Prostate gland (tissue), 2 donors: Measurements from ENCODE around the gene ECM1. TPM values are rescaled to one million over a fixed set of nuclear protein-coding genes. Genes with fewer than 3 reads are reported as not detected.
A peak's percentile ranks its signal among the peaks of the same experiment; 100 is the strongest.

ENCODE experiments used
- DNase-seq: peaks from one replicate; pipeline ENCODE4 v3.0.0-alpha.2; 2019; ENCODE audit warnings: low spot score
- H3K27ac ChIP-seq, 2 donors: fragments of 200-600 bp; sonication (generic); 2 replicates each; pipeline ENCODE4 v1.5.1; 2017 to 2019
- H3K27me3 ChIP-seq: fragments of 200-600 bp; sonication (generic); replicated peaks from 2 replicates; pipeline ENCODE4 v1.5.1; 2019; ENCODE audit not compliant: insufficient read depth
- H3K36me3 ChIP-seq, 2 donors: fragments of 200-600 bp; sonication (generic); 1 replicate in 1 of 2; 2 replicates in 1 of 2; pipeline versions ENCODE4 v1.5.1 to v1.8.1; 2017 to 2019
- H3K4me1 ChIP-seq: fragments of 200-600 bp; sonication (generic); replicated peaks from 2 replicates; pipeline ENCODE4 v1.5.1; 2019
- H3K4me3 ChIP-seq, 2 donors: fragments of 200-600 bp; sonication (generic); 2 replicates each; pipeline ENCODE4 v1.5.1; 2017 to 2019
- H3K9me3 ChIP-seq: fragments of 200-600 bp; sonication (generic); 2 replicates; pipeline ENCODE4 v1.5.1; 2017
- POLR2A ChIP-seq: fragments of 450-650 bp; IDR thresholded peaks from one replicate; pipeline ENCODE4 v1.6.1; 2016; ENCODE audit warnings: antibody characterized with exemption, mild to moderate bottlenecking
- POLR2AphosphoS5 ChIP-seq: sonication (generic); formaldehyde crosslinking; IDR thresholded peaks from one replicate; pipeline ENCODE4 v1.6.1; 2017; ENCODE audit warnings: antibody characterized with exemption
- WGBS: methylation state at CpG from one replicate; pipeline ENCODE4 v1.1.5; 2018; 5-methylcytosine and 5-hydroxymethylcytosine counted together
- intact Hi-C: fragments of 100-400 bp; cut with DNase I; formaldehyde crosslinking; loops from one replicate; pipeline ENCODE4 v1.14.2; 2022
- total RNA-seq, 2 donors: library from RNA; depleted of rRNA; stranded (reverse); fragments of >200 nt; gene quantifications; one replicate each; pipeline ENCODE4 v1.1.0, GENCODE V29; 2016
- TF ChIP-seq, protein P1 (sequence below), 4 experiments: fragments of 200-600 bp in 2 of 4; fragments of 450-650 bp in 2 of 4; sonication (generic) in 2 of 4; IDR thresholded peaks; 1 replicate in 3 of 4; 2 replicates in 1 of 4; pipeline ENCODE4 v1.5.1; 2016 to 2019; ENCODE audit warnings: antibody characterized with exemption in 4 of 4, mild to moderate bottlenecking in 2 of 4, moderate library complexity in 2 of 4

Gene ECM1
- total RNA-seq, 2 donors from 2014 or later: 4.7 to 12.3 TPM

DNA sequence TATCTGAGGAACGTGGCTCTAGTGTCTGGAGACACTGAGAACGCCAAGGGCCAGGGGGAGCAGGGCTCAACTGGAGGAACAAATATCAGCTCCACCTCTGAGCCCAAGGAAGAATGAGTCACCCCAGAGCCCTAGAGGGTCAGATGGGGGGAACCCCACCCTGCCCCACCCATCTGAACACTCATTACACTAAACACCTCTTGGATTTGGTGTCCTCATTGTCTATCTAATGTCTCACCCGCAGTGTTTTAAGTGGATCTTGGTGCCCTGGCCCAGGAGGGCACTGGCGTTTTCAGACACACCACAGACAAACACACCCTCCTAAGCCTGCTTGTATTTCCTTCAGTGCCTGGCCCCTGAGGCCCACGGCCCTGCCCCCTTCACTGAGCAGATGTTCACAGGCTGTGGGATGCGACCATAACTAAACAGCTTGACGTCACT is 5.5 kb downstream of the ECM1 start:
- no peak overlapping the region for H3K4me3 ChIP-seq
- 84% methylated on average over 7 of the region's 7 CpGs for WGBS
- intact Hi-C loops: no loop called here
- no peaks in the 10 kb centered on the region for H3K36me3 ChIP-seq
- no peaks in the 10 kb centered on the region for H3K27me3 ChIP-seq
- no peak for DNase-seq
- no peaks in the 10 kb centered on the region for H3K9me3 ChIP-seq
- no peak for TF ChIP-seq POLR2AphosphoS5
- TF ChIP-seq POLR2A: no peak
- TF ChIP-seq, protein P1, sequence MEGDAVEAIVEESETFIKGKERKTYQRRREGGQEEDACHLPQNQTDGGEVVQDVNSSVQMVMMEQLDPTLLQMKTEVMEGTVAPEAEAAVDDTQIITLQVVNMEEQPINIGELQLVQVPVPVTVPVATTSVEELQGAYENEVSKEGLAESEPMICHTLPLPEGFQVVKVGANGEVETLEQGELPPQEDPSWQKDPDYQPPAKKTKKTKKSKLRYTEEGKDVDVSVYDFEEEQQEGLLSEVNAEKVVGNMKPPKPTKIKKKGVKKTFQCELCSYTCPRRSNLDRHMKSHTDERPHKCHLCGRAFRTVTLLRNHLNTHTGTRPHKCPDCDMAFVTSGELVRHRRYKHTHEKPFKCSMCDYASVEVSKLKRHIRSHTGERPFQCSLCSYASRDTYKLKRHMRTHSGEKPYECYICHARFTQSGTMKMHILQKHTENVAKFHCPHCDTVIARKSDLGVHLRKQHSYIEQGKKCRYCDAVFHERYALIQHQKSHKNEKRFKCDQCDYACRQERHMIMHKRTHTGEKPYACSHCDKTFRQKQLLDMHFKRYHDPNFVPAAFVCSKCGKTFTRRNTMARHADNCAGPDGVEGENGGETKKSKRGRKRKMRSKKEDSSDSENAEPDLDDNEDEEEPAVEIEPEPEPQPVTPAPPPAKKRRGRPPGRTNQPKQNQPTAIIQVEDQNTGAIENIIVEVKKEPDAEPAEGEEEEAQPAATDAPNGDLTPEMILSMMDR (IDR thresholded peaks at IDR 0.05): no peak
- no peaks in the 10 kb centered on the region for H3K4me1 ChIP-seq
- no peak overlapping the region for H3K27ac ChIP-seq

- no peaks in the 10 kb centered on the region for H3K36me3 ChIP-seq
- H3K4me1 ChIP-seq: no peaks in the 10 kb centered on the region
- DNase-seq: no peak
- H3K4me3 ChIP-seq: no peak overlapping the region
- TF ChIP-seq, protein P1 (IDR thresholded peaks at IDR 0.05): no peak
- TF ChIP-seq POLR2AphosphoS5: no peak
- no peak for TF ChIP-seq POLR2A
- intact Hi-C loops: no loop called here
- no peaks in the 10 kb centered on the region for H3K27me3 ChIP-seq
- no peaks in the 10 kb centered on the region for H3K9me3 ChIP-seq
- WGBS: 90% methylated on average over 9 of the region's 9 CpGs
- no peak overlapping the region for H3K27ac ChIP-seq
These were observed 6.4 kb downstream of the ECM1 start for GRCh38 chr1:150514260-150514659.

GRCh38 chr1:150514913-150515327 is 7.0 kb downstream of the ECM1 start:
- 30% methylated on average over 21 of the region's 21 CpGs for WGBS
- H3K9me3 ChIP-seq: no peaks in the 10 kb centered on the region
- peak overlapping the region; percentile 43 to 56 for H3K4me3 ChIP-seq
- no peak for TF ChIP-seq POLR2AphosphoS5
- TF ChIP-seq, protein P1 (IDR thresholded peaks at IDR 0.05): no peak
- TF ChIP-seq POLR2A: no peak
- no peak for DNase-seq
- no peaks in the 10 kb centered on the region for H3K4me1 ChIP-seq
- peak overlapping the region; percentile 81 to 88 for H3K27ac ChIP-seq
- H3K36me3 ChIP-seq: no peaks in the 10 kb centered on the region
- no peaks in the 10 kb centered on the region for H3K27me3 ChIP-seq
- intact Hi-C loops: no loop called here

GRCh38 chr1:150515328-150516049 is 7.6 kb downstream of the ECM1 start, which contains the start of gene FALEC:
FALEC (plus strand) TSS chr1:150515752.
- peak within 1 kb of the TSS; percentile 43 to 56 for H3K4me3 ChIP-seq
- H3K4me1 ChIP-seq: no peaks in the 10 kb centered on the region
- WGBS: under 1% methylated on average over 54 of the region's 54 CpGs
- no peaks in the 10 kb centered on the region for H3K9me3 ChIP-seq
- H3K36me3 ChIP-seq: no peaks in the 10 kb centered on the region
- peak within 1 kb of the TSS; percentile 81 to 88 for H3K27ac ChIP-seq
- intact Hi-C loops: no loop called here
- peak; percentile 95 for DNase-seq
- TF ChIP-seq, protein P1 (IDR thresholded peaks at IDR 0.05): peak in 2 of 4 experiments; percentile 3 to 31
- TF ChIP-seq POLR2A (peak; percentile 48), POLR2AphosphoS5 (peak; percentile 92)
- no peaks in the 10 kb centered on the region for H3K27me3 ChIP-seq
